ENCODE measurements around the gene IKZF1.

IKZF1 gene

GRCh38 chr7:50346545-50347497 is 42.3 kb downstream of the IKZF1 start:
- H3K27ac ChIP-seq (ENCODE audit: low read depth, low read length): no peak overlapping the region
- H3K27me3 ChIP-seq (ENCODE audit: low read length): no peaks in the 10 kb centered on the region
- no peak overlapping the region for H3K9ac ChIP-seq (ENCODE audit: low read length)
- H3K9me3 ChIP-seq (ENCODE audit: insufficient read depth, low read length): no peaks in the 10 kb centered on the region
- peaks cover 52% of the 10 kb centered on the region for H3K36me3 ChIP-seq (ENCODE audit: low read length)
- no peaks in the 10 kb centered on the region for H4K20me1 ChIP-seq (ENCODE audit: low read depth, low read length)
- TF ChIP-seq EZH2phosphoT487 (conservative IDR thresholded peaks at IDR 0.05; ENCODE audit: low read length): no peak
- no peak for TF ChIP-seq CTCF (IDR thresholded peaks at IDR 0.05; ENCODE audit: insufficient read depth, low read length, poor library complexity, severe bottlenecking)
- H3F3A ChIP-seq (ENCODE audit: insufficient read depth): peaks cover 16% of the 10 kb centered on the region; the same call in 1 of the 2 replicates
- no peak overlapping the region for H2AFZ ChIP-seq (ENCODE audit: low read depth, low read length, severe bottlenecking)
- H3K79me2 ChIP-seq (ENCODE audit: insufficient read depth, low read length): peaks cover 98% of the 10 kb centered on the region
- H3K9me2 ChIP-seq (replicated peaks; ENCODE audit: insufficient read depth, low read length): no peaks in the 10 kb centered on the region
- no peak overlapping the region for H3K4me2 ChIP-seq (ENCODE audit: low read depth, low read length, poor library complexity, severe bottlenecking)
- no peak overlapping the region for H3K4me3 ChIP-seq (ENCODE audit: insufficient read depth, low read length, poor library complexity, severe bottlenecking)

- TF ChIP-seq EZH2phosphoT487 (conservative IDR thresholded peaks at IDR 0.05; ENCODE audit: low read length) (no peak), CTCF (IDR thresholded peaks at IDR 0.05; ENCODE audit: insufficient read depth, low read length, poor library complexity, severe bottlenecking) (no peak)
- no peaks in the 10 kb centered on the region for H3K9me3 ChIP-seq (ENCODE audit: insufficient read depth, low read length)
- H3K79me2 ChIP-seq (ENCODE audit: insufficient read depth, low read length): peaks cover 98% of the 10 kb centered on the region
- H4K20me1 ChIP-seq (ENCODE audit: low read depth, low read length): no peaks in the 10 kb centered on the region
- no peak overlapping the region for H2AFZ ChIP-seq (ENCODE audit: low read depth, low read length, severe bottlenecking)
- H3K27ac ChIP-seq (ENCODE audit: low read depth, low read length): no peak overlapping the region
- H3K9ac ChIP-seq (ENCODE audit: low read length): no peak overlapping the region
- H3F3A ChIP-seq (ENCODE audit: insufficient read depth): peaks cover 8% of the 10 kb centered on the region; the same call in 1 of the 2 replicates
- H3K36me3 ChIP-seq (ENCODE audit: low read length): peaks cover 52% of the 10 kb centered on the region; the same call in 1 of the 2 replicates
- H3K4me2 ChIP-seq (ENCODE audit: low read depth, low read length, poor library complexity, severe bottlenecking): no peak overlapping the region
- no peaks in the 10 kb centered on the region for H3K9me2 ChIP-seq (replicated peaks; ENCODE audit: insufficient read depth, low read length)
- no peak overlapping the region for H3K4me3 ChIP-seq (ENCODE audit: insufficient read depth, low read length, poor library complexity, severe bottlenecking)
- H3K27me3 ChIP-seq (ENCODE audit: low read length): no peaks in the 10 kb centered on the region
Measured at GRCh38 chr7:50347693-50348092, 43.2 kb downstream of the IKZF1 start.

GRCh38 chr7:50348469-50349162 is 44.1 kb downstream of the IKZF1 start:
- H2AFZ ChIP-seq (ENCODE audit: low read depth, low read length, severe bottlenecking): no peak overlapping the region
- H3K4me3 ChIP-seq (ENCODE audit: insufficient read depth, low read length, poor library complexity, severe bottlenecking): no peak overlapping the region
- no peaks in the 10 kb centered on the region for H3K27me3 ChIP-seq (ENCODE audit: low read length)
- H3K9ac ChIP-seq (ENCODE audit: low read length): no peak overlapping the region
- TF ChIP-seq CTCF (IDR thresholded peaks at IDR 0.05; ENCODE audit: insufficient read depth, low read length, poor library complexity, severe bottlenecking): no peak
- no peak for TF ChIP-seq EZH2phosphoT487 (conservative IDR thresholded peaks at IDR 0.05; ENCODE audit: low read length)
- no peaks in the 10 kb centered on the region for H3K9me2 ChIP-seq (replicated peaks; ENCODE audit: insufficient read depth, low read length)
- no peaks in the 10 kb centered on the region for H3K9me3 ChIP-seq (ENCODE audit: insufficient read depth, low read length)
- peaks cover 8% of the 10 kb centered on the region; the same call in 1 of the 2 replicates for H3F3A ChIP-seq (ENCODE audit: insufficient read depth)
- H3K36me3 ChIP-seq (ENCODE audit: low read length): peaks cover 50% of the 10 kb centered on the region; the same call in 1 of the 2 replicates
- no peak overlapping the region for H3K27ac ChIP-seq (ENCODE audit: low read depth, low read length)
- peaks cover 100% of the 10 kb centered on the region for H3K79me2 ChIP-seq (ENCODE audit: insufficient read depth, low read length)
- no peaks in the 10 kb centered on the region for H4K20me1 ChIP-seq (ENCODE audit: low read depth, low read length)
- no peak overlapping the region for H3K4me2 ChIP-seq (ENCODE audit: low read depth, low read length, poor library complexity, severe bottlenecking)

Measured in SU-DHL-6 (cell line).